NCI-H82 (cell line): ENCODE data around the gene NFATC3.
A peak's percentile ranks its signal among the peaks of the same experiment; 100 is the strongest.

Experiments
- DNase-seq: peaks from one replicate; lab custom pipeline; 2025; lab: John Stamatoyannopoulos, UW

The NFATC3 gene

DNA sequence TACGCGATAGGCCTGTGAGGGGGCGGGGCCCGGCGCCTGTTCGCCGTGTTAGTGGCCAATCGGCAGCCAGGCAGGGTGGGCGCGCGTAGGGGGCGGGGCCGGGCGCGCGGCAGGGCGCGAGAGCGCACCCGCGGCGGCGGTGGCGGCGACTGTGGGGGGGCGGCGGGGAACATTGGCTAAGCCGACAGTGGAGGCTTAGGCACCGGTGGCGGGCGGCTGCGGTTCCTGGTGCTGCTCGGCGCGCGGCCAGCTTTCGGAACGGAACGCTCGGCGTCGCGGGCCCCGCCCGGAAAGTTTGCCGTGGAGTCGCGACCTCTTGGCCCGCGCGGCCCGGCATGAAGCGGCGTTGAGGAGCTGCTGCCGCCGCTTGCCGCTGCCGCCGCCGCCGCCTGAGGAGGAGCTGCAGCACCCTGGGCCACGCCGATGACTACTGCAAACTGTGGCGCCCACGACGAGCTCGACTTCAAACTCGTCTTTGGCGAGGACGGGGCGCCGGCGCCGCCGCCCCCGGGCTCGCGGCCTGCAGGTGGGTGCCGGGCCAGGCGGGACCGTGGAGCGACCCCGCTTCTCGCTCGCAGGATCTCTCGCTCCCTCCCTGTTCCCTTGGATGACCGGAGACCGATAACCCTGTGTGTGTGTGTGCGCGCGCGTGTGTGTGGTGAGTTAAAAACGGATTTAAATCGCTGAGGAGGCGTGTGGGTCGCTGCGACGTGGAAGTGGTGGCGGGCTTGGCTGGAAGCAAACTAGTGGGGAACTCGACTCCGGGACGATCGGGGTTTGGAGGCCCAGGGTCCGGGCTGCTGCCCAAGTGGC lies at the start of gene NFATC3:
NFATC3 (plus strand) TSS at position 112 of the 813 bp plus-strand sequence; CDS start at position 424, 312 bp downstream.
- peak; percentile 78 for DNase-seq

DNA sequence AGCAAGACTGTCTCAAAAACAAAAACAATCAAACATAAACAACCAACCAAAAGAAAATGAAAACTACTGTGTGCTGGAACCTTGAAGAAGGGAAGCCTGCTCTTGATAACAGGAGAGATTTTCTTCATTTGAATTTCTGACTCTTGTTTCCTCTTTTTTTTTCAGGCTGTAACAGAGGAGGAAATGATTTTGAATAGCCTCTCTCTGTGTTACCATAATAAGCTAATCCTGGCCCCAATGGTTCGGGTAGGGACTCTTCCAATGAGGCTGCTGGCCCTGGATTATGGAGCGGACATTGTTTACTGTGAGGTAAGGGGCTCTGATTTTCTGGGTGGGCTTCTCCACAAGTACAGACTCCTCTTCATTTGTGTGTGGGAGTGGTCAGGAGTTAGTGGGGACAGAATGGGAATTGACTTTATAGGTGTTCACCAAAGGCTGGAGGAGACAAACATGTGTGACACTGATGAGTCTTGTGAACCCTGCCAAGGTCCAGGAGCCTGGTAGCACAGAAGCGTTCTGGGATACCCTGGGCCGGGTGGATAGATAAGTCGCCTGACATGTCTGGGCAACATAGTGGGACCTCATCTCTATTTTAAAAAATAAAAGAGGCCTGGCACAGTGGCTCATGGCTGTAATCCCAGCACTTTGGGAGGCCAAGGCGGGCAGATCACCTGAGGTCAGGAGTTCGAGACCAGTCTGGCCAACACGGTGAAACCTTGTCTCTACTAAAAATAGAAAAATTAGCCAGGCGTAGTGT lies 47.2 kb upstream of the NFATC3 start:
- DNase-seq: no peak

DNA sequence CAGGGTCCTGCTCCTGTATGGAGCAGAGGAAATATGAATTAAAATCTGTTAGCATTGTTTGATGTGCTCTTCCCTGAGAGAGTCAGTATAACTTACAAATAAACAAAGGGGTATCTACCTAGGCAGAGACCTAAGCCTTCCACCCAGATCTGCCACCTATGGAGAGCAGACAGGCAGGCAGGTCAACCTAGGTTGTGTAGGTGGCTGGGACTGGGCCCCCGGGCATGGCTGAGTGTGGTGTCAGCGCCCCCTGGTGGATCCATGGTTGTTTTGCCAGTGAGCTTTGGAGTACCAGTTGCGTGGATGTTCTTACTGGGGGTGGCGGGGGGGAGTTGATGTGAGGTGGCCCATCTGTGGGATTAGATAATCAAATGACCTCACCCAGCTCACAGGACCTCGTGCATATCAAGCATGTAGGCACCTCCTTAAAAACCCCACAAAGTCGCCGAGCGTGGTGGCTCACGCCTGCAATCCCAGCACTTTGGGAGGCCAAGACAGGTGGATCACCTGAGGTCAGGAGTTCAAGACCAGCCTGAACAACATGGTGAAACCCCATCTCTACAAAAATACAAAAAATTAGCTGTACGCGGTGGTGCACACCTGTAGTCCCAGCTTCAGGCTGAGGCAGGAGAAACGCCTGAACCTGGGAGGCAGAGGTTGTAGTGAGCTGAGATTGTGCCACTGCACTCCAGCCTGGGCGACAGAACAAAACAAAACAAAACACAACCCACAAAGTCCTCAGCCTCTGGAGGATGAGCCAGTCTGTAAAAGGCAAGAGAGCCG lies 44.5 kb upstream of the NFATC3 start:
- peak; percentile 84 for DNase-seq

DNA sequence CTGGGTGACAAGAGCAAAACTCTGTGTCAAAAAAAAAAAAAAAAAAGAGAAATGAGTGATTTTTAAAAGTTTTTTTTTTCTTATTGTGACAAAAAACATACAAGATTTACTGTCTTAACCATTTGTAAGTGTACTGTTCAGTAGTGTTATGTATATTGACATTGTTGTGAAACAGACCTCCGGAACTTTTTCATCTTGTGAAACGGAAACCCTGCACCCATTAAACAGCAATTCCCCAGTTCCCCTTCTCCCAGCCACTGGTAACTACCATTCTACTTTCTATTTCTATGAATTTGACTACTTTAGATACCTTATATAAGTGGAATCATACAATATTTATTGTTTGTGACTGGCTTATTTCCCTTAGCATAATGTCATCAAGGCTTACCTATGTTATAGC lies 43.4 kb upstream of the NFATC3 start:
- no peak for DNase-seq

DNA sequence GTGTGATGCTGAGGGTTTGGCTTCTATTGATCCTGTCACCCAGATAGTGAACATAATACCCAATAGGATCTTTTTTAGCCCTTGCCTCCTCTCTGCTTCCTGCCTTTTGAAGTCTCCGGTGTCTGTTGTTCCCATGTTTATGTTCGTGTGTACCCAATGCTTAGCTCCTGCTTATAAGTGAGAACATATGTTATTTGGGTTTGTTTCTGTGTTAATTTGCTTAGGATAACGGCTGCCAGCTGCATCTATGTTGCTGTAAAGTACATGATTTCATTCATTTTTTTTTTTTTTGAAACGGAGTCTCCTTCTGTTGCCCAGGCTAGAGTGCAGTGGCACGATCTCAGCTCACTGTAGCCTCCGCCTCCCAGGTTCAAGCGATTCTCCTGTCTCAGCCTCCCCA lies 39.1 kb upstream of the NFATC3 start:
- DNase-seq: peak; percentile 77

DNA sequence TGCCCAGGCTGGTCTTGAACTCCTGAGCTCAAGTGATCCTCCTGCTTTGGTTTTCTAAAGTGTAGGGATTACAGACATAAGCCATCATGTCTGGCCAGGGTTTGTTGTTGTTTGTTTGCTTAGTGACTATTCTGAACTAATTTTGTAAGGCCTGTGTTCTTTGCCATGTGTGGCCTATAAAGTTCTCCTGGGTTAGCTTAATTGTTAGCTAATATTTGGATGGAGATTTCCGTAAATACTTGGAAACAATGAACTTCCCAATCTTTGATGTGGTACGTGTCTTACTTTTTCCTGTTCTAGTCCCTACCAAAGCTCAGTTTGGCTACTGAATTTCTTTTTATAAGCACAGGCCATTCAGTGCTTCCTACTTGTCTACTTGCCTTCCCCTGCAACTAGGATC lies 37.2 kb upstream of the NFATC3 start:
- DNase-seq: no peak

DNA sequence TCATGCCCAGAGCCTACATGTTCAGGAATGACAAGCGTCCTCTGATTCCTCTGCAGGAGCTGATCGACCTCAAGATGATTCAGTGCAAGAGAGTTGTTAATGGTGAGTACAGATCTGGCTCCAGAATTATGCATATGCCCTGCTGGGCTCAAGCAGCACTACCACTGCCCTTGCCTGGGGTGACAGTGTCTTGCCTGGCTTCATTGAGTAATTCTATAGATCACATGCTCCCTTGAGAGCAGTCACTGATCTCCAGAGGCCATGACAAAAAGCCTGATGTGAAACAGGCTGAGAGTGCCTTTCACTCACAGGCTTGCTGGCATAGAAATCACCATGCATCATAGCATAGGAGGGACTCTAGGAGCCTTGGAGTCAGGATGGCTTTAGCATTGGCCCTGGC lies 35.7 kb upstream of the NFATC3 start:
- no peak for DNase-seq

DNA sequence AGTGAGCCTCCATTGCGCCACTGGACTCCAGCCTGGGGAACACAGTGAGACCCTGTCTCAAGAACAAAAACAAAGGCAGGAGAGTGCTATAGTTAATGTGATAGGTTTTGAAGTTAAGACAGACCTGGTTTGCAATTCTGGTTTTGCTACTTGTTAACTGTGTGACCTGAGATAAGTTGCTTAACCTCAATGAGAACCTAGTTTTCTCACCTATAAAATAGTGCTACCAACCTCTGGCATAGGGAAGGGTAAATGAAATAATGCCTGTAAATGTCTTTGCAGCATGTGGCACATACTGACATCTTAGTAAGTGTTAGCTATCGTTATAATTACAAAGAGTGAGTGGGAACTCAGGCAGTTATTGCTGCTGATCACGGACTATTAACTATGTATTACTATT lies 29.8 kb upstream of the NFATC3 start:
- DNase-seq: no peak

DNA sequence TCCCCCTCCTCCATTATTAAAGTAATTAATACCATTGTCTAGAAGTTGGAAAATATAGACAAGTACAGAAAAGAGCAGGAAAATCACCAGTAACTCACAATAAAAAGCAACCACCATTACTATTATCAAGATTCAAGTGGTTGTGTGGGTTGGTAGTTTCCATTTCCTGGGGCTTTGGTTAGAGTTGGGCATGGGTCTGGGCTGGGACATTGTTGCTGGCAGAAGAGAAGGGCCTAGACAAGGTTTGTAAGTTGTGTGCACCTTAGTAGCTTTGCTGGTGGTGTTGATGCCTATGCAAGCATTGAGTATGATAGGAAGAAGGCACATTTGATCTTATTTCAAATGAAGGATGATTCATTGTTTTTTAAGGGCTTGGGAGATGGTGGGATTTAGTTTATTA lies 25.4 kb upstream of the NFATC3 start:
- no peak for DNase-seq

DNA sequence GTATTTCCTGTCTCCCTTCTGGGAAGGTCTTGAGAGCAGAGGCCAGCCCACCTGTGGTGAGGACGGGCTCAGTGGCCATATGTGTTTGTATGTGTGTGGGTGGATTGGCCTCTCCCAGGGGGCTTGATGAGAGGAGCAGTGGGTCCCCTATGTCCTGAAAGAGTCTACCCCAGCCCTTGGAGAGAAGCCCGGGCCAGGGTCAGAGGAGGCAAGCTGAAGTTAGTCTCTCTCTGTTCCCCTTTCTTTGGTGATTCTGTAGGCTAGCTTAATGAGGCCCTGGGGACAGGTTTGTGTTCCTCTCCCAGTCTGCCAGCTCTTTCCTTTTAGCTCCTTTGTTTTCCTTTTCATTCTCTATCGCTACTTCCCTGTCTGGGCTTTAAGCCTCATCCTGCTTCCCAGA lies 23.8 kb upstream of the NFATC3 start:
- DNase-seq: no peak

DNA sequence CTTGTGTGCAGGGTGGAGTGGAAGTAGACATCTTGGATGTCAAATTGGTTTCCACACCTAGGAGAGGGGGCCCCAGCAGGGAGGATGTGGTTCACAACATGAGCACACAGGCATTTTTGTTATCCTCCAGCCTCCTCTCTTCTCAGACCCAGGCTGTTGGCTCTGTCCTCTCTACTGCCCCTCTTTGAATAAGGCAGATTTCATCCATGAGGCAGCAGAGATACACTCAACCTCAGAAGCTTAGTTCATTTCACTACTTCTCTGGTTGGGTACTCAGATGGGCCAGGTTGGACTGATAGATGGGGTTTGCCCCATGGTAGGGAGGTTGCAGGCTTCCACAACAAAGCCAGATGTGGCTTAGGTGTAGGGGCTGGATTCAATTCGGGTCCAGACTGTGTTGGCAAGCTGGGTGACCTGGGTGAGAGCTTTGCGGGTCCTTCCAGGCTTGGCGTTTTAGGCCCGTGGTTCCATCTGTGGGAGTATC lies 22.2 kb upstream of the NFATC3 start:
- no peak for DNase-seq

DNA sequence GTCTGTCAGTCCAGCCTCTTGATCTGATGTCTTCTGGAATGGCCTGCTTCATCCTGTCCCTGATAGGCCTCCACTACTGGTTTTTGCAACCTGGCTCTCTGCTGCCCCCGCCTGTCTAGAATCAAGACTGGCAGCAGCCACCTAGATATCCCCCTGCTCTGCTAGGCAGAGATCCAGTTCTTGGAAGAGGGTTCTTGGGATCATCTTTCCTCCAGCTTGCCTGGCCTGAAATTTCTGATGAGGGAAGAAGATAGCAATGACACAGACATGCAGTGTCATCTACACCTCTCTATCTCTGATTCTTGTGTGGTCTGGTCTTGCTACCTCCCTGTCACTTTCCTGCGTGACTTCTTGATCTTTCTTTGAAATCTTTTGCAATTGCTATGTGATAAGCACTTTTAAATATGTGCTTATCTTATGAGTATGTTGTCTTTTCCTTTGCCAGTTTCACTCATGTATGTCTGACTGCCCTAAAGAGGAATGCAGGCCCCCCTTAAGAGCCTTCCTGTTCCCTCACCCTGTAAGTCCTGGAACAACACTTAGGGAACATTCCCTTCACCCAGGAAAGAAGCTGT lies 20.3 kb upstream of the NFATC3 start:
- peak; percentile 80 for DNase-seq

DNA sequence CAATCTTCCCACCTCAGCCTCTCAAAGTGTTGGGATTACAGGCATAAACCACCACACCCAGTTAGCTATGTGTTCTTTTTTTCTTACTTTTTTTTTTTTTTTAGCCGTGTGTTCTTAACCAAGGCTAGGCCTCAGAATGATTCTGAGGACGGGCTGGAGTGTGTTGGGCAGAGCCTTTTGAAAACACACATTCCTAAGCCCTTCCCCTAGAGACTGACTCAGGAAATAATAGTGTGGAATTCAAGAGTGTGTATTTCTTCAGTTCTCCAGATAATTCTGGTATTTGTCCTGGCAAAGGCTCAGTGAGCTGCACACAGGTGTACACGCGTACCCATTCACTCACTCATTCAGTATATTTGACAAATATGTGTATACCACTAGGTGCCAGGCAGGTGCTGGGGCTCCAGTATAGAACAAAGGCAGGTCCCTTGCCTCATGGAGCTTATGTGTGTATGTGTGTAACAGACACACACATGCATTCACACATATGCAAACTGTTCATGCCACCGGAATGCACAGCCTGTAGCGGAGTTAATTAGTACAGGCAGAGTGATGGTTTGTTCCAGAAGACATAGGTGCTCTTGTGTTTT lies 19.4 kb upstream of the NFATC3 start:
- DNase-seq: no peak

DNA sequence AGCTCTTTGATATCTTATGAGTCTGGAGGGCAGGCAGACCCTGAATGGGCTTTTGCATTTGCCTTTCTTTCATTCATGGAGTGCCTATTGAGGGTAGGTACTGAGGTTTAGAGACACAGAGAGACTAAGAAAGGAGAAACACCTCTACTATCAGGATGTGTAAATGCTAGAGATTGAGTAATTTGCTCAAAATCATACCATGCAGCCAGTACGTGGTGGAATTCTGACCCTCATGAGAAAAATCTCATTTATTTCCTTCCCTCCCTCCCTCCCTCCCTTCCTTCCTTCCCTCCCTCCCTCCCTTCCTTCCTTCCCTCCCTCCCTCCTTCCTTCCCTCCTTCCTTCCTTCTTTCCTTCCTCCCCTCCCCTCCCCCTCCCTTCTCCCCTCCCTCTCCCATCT lies 18.4 kb upstream of the NFATC3 start:
- no peak for DNase-seq

DNA sequence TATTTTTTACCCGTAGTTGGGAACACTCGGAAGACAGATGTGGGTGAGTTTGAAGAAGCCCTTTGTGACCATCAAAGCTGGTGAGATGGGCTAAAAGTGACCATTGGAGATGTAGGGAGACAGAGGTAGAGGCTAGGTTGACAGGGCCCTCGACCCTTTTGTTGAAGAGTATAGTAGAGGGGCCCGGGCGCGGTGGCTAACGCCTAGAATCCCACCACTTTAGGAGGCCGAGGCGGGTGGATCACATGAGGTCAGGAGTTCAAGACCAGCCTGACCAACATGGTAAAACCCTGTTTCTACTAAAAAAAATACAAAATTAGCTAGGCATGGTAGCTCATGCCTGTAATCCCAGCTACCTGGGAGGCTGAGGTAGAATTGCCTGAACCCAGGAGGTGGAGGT lies 16.2 kb upstream of the NFATC3 start:
- no peak for DNase-seq

DNA sequence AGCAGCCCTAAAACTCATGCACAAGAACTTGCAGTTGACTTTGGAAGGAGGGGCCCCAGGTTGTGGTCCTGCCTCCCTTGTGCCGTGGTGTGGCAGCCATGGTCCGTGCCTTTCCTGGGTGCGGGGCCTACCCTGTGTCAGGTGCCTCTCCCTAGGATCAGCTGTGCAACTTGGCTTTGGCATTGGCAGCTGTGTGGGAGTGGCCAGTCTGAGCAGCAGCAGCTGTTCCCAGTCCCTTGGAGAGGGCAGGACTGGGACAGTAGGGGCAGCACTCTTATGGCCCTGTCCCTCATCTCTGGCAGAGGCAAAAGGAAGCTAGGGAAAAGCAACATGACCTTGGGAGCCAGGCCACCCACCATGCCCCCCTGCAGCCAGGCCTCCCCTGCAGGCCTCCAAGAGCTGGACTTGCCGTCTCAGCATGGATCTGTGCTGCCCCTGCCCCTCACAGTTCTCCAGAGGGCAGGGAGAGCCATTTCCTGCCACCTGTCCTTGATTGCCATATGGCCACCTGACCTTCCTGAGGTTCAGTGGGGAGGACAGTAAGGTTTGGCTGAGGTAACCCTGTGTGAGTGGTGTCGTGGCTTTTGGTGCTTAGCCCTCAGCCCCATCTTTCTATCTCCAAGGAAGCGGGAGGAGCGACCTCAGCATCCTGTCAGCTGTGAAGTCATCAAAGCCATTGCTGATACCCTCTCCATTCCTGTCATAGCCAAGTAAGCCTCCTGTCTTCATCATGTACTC lies 15.5 kb upstream of the NFATC3 start:
- DNase-seq: peak; percentile 78

DNA sequence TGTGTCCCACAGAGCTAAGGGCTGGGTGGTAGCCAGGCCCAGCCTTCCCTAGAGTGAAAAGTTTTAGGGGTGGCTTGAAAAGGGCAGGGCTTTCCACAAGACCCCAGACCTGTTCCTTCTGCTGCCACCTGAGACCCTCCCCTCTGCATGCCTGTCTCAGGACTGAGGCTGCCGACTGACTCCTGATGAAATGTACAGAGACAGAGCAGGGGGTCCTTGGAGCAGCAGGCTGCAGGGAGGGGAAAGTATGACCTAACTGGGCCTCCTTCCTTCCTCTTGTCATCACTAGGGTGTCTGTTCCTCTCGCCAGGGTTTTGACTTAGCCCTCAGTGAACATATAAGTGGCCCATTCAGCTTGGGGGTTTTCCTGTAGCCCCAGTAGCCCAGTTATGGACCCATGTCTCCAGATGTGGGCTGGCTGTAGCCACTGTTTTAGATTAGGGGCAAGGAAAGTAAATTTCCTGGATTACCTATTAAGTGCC lies 14.9 kb upstream of the NFATC3 start:
- DNase-seq: no peak

DNA sequence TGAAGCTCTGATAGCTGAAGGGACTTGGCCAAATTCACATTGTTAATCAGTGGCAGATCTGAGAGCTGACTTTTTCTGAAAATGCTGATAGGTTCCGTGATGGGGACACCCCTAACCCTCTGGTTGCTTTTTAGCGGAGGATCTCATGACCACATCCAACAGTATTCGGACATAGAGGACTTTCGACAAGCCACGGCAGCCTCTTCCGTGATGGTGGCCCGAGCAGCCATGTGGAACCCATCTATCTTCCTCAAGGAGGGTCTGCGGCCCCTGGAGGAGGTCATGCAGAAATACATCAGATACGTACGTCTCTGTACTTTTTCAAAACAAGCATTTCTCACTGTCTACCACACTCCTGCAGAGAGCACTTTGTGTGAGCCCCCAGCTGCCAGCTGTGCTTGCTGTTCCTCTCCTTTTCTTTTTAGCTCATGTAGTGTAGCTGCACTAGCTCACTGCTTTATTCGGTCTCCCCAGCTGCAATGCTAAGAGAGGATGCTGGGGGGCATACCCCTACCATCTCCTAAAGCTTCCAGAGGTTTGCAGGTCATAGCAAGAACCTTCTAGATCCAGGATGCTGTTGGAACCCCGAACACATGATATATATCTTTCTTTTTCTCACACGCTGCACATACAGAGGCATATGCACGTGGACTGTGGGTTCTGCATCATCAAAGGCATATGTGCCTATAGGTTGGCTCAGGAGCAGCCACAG lies 14.2 kb upstream of the NFATC3 start:
- no peak for DNase-seq

DNA sequence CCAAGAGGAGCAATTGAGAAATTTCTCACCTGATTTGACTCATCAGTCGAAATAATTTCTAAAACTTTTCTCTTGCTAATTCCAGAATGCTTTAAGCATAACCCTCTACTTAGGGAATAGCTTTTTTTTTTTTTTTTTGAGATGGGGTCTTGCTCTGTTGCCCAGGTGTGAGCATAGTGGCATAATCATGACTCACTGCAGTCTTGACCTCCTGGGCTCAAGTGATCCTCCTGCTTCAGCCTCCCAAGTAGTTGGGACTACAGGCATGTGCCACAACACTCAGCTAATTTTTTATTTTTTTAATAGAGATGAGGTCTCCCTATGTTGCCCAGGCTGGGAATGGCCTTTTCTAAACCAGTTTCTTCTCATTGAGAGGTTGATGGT lies 13.7 kb upstream of the NFATC3 start:
- DNase-seq: no peak

DNA sequence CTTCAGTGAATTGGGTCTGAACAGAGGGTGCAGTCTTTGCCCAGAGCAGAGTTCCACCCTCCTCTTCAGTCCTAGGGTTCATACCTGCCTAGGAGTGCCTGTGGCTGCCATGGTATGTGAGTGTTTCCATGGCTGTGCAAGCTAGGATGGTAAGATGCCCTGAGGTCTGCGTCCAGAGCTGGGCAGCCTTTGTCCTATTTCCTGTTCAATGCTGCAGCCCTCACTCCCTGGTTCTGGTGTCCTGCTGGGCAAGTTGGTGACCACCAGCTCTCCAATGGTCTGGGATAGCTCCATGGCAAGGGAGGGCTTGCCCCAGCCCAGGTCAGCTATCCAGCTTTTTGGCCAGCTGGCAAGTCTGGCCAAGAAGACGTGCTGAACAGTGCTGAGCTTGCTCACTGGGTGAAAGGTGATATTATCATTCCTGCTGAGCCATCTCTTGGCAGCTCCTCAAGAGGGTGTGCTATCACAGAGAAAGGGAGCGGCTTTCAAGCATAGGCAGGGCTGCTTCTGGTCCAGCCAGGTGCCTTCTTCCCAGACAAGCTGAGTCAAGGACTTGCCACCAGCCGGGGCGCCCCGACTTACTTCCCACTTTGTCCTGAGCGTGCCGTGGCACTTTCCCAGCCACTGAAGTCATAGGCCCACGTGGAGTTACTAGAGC lies 13.0 kb upstream of the NFATC3 start:
- DNase-seq: no peak
